HepG2 (cell line): Measurements from ENCODE around the gene MAP3K14. TPM values are rescaled to one million over a fixed set of nuclear protein-coding genes. Genes with fewer than 3 reads are reported as not detected.
A peak's percentile ranks its signal among the peaks of the same experiment; 100 is the strongest.

Experiments
- ATAC-seq: fragments of 200-7000 bp; cut with Tn5 transposase; 3 replicates; pipeline ENCODE4 v1.9.1; 2020; ENCODE audit warnings: mild to moderate bottlenecking, moderate library complexity
- BruUV-seq: library from RNA; stranded (reverse); fragments of 400-500 nt; replicated peaks from 2 replicates; lab custom pipeline; 2021; lab: Mats Ljungman, UMichigan
- CTCF ChIA-PET: fragments of 300-600 bp; formaldehyde crosslinking; extraction: SDS; loops from one replicate; lab custom pipeline; 2021; ENCODE audit warnings: low total read pairs, inconsistent platforms, low intra/inter-chr PET ratio; lab: Yijun Ruan, JAX
- POLR2A ChIA-PET: fragments of 350-600 bp; sonication (Branson Sonifier 250); formaldehyde crosslinking; loops from one replicate; lab custom pipeline; 2020; ENCODE audit warnings: antibody characterized with exemption, inconsistent platforms; lab: Yijun Ruan, JAX
- DNase-seq: peaks from one replicate; pipeline ENCODE4 v3.0.0-alpha.2; 2015; ENCODE audit warnings: low spot score
- FAIRE-seq: peaks from 3 replicates; lab custom pipeline; 2011; peaks lifted over from hg19 to GRCh38; lab: Jason Lieb, UNC
- H2AFZ ChIP-seq: one replicate; pipeline ENCODE4 v1.6.1; 2011; ENCODE audit warnings: low read length, inconsistent platforms
- H3K27ac ChIP-seq: fragments of 300-600 bp; 3 replicates; pipeline ENCODE4 v1.8.0; 2011; ENCODE audit warnings: mixed run types, mild to moderate bottlenecking, mixed read lengths, low read length, inconsistent platforms; ENCODE audit not compliant: insufficient read depth; ENCODE audit errors: extremely low read length
- H3K27me3 ChIP-seq, 2 experiments: fragments of 200-600 bp in 1 of 2; 2 replicates in 1 of 2; 3 replicates in 1 of 2; pipeline versions ENCODE4 v1.6.0 to v1.8.0; 2011; ENCODE audit warnings: low read length in 2 of 2, mild to moderate bottlenecking in 2 of 2, moderate library complexity in 2 of 2, inconsistent platforms in 1 of 2; ENCODE audit not compliant: insufficient read depth in 2 of 2, control insufficient read depth in 1 of 2
- H3K36me3 ChIP-seq, 2 experiments: fragments of 200-600 bp in 1 of 2; replicated peaks in 1 of 2; 2 replicates in 1 of 2; 3 replicates in 1 of 2; pipeline versions ENCODE4 v1.5.1 to v1.8.0; 2011; ENCODE audit warnings: low read length in 2 of 2, inconsistent platforms in 1 of 2; ENCODE audit not compliant: insufficient read depth in 2 of 2, control insufficient read depth in 1 of 2
- H3K4me1 ChIP-seq: 2 replicates; pipeline ENCODE4 v1.5.1; 2012; ENCODE audit warnings: low read length, inconsistent platforms; ENCODE audit not compliant: insufficient read depth
- H3K4me2 ChIP-seq: 2 replicates; pipeline ENCODE4 v1.6.0; 2011; ENCODE audit warnings: low read depth, low read length, inconsistent platforms
- H3K4me3 ChIP-seq, 3 experiments: fragments of 200-600 bp in 1 of 3; sonication (generic), shearing (Covaris generic) in 1 of 3; replicated peaks in 1 of 3; 2 replicates each; pipeline ENCODE4 v1.5.1; 2011 to 2016; ENCODE audit warnings: low read length in 3 of 3, inconsistent platforms in 2 of 3, low read depth in 2 of 3, mild to moderate bottlenecking in 2 of 3, control low read depth in 1 of 3, mixed read lengths in 1 of 3; ENCODE audit not compliant: insufficient read depth in 1 of 3
- H3K79me2 ChIP-seq: one replicate; pipeline ENCODE4 v1.6.1; 2011; ENCODE audit warnings: low read length, inconsistent platforms; ENCODE audit not compliant: insufficient read depth
- H3K9ac ChIP-seq: 2 replicates; pipeline ENCODE4 v1.6.0; 2011; ENCODE audit warnings: mild to moderate bottlenecking, low read depth, low read length, inconsistent platforms; ENCODE audit not compliant: insufficient read depth
- H3K9me3 ChIP-seq: 2 replicates; pipeline ENCODE4 v1.5.1; 2012; ENCODE audit warnings: mild to moderate bottlenecking, low read length
- H4K20me1 ChIP-seq: 2 replicates; pipeline ENCODE4 v1.6.0; 2011; ENCODE audit warnings: inconsistent platforms, mild to moderate bottlenecking, low read length, moderate library complexity; ENCODE audit not compliant: insufficient read depth
- AGO2 ChIP-seq: fragments of 200-400 bp; formaldehyde crosslinking; optimal IDR thresholded peaks from 2 replicates; pipeline ENCODE3; 2017; ENCODE audit warnings: mild to moderate bottlenecking, low read depth, low read length, moderate library complexity
- CBFB ChIP-seq: sonication (generic); formaldehyde crosslinking; IDR thresholded peaks from 2 replicates; pipeline ENCODE4 v1.4.0; 2020; ENCODE audit warnings: missing genetic modification reagents
- DPF2 ChIP-seq: sonication (generic); formaldehyde crosslinking; IDR thresholded peaks from 2 replicates; pipeline ENCODE4 v1.4.0; 2020; ENCODE audit warnings: mild to moderate bottlenecking, low read depth, missing genetic modification reagents, borderline replicate concordance
- PAWR ChIP-seq: sonication (generic); formaldehyde crosslinking; IDR thresholded peaks from 2 replicates; pipeline ENCODE4 v1.4.0; 2020; ENCODE audit warnings: missing genetic modification reagents, mild to moderate bottlenecking, borderline replicate concordance
- PHF21A ChIP-seq: sonication (generic); formaldehyde crosslinking; IDR thresholded peaks from 2 replicates; pipeline ENCODE4 v1.5.0; 2020; ENCODE audit warnings: mild to moderate bottlenecking, missing genetic modification reagents
- RBM39 ChIP-seq: fragments of 200-400 bp; formaldehyde crosslinking; IDR thresholded peaks from one replicate; pipeline ENCODE4 v1.6.1; 2018; ENCODE audit warnings: antibody characterized with exemption, mild to moderate bottlenecking, low read depth, low read length; ENCODE audit not compliant: poor library complexity, severe bottlenecking
- SNRNP70 ChIP-seq: fragments of 200-400 bp; formaldehyde crosslinking; IDR thresholded peaks from 2 replicates; pipeline ENCODE4 v1.6.1; 2017; ENCODE audit warnings: mild to moderate bottlenecking, low read depth, low read length, moderate library complexity
- SRSF9 ChIP-seq: fragments of 200-400 bp; formaldehyde crosslinking; IDR thresholded peaks from 2 replicates; pipeline ENCODE4 v1.6.1; 2018; ENCODE audit warnings: borderline replicate concordance, mild to moderate bottlenecking, low read depth, low read length; ENCODE audit not compliant: insufficient read depth, poor library complexity, severe bottlenecking
- ZMYM3 ChIP-seq: sonication (generic); formaldehyde crosslinking; IDR thresholded peaks from 2 replicates; pipeline ENCODE4 v1.5.1; 2020; ENCODE audit warnings: mild to moderate bottlenecking, missing genetic modification reagents
- ZNF598 ChIP-seq: sonication (generic); formaldehyde crosslinking; IDR thresholded peaks from 2 replicates; pipeline ENCODE4 v1.5.1; 2020; ENCODE audit warnings: mild to moderate bottlenecking, missing genetic modification reagents, borderline replicate concordance
- ZNF615 ChIP-seq: sonication (generic); formaldehyde crosslinking; IDR thresholded peaks from 2 replicates; pipeline ENCODE4 v1.5.0; 2020; ENCODE audit warnings: mild to moderate bottlenecking, missing genetic modification reagents, borderline replicate concordance
- ZNF629 ChIP-seq: sonication (generic); formaldehyde crosslinking; conservative IDR thresholded peaks from 2 replicates; pipeline ENCODE4 v1.5.0; 2020; ENCODE audit warnings: missing genetic modification reagents
- ZNF777 ChIP-seq: sonication (generic); formaldehyde crosslinking; IDR thresholded peaks from 2 replicates; pipeline ENCODE4 v1.4.0; 2020; ENCODE audit warnings: missing genetic modification reagents
- ZSCAN22 ChIP-seq: sonication (generic); formaldehyde crosslinking; IDR thresholded peaks from 2 replicates; pipeline ENCODE4 v1.4.0; 2020; ENCODE audit warnings: mild to moderate bottlenecking, missing genetic modification reagents
- WGBS: methylation state at CpG from one replicate; pipeline ENCODE4 v1.1.6; 2017; ENCODE audit warnings: low lambda C conversion rate; 5-methylcytosine and 5-hydroxymethylcytosine counted together
- in situ Hi-C: cut with HindIII; loops from 2 replicates; pipeline ENCODE4 v1.10.0; 2017; ENCODE audit warnings: low pct_unique_long_range_greater_than_20kb; ENCODE audit not compliant: extremely low pct_ligation_motif_present
- intact Hi-C: fragments of 100-400 bp; cut with micrococcal nuclease; formaldehyde crosslinking; loops from one replicate; pipeline ENCODE4 v1.10.0; 2022; ENCODE audit not compliant: unreplicated experiment
- polyA plus RNA-seq, 8 experiments: library from polyadenylated mRNA; depleted of rRNA in 3 of 8; stranded (reverse) in 7 of 8; unstranded in 1 of 8; fragments of >200 nt; fragmentation: Illumina TruSeq in 4 of 8; extraction: Trizol in 4 of 8; gene quantifications; 2 replicates each; pipeline versions ENCODE4 v1.2.1 to v1.2.3, GENCODE V29; 2011 to 2016; ENCODE audit warnings: low read depth in 4 of 8, missing spikeins in 1 of 8, mixed read lengths in 1 of 8; ENCODE audit not compliant: insufficient read depth in 1 of 8
- total RNA-seq, 5 experiments: library from RNA; depleted of rRNA; stranded (reverse); fragments of >200 nt; fragmentation: Illumina TruSeq; extraction: Trizol; gene quantifications; 2 replicates each; pipeline ENCODE4 v1.2.3, GENCODE V29; 2016; ENCODE audit warnings: low read depth in 1 of 5
- TF ChIP-seq, protein P1 (sequence below): sonication (generic); IDR thresholded peaks from 2 replicates; pipeline ENCODE4 v1.6.1; 2016; ENCODE audit warnings: low read depth, borderline replicate concordance
- TF ChIP-seq, protein P2 (sequence below): sonication (generic); formaldehyde crosslinking; IDR thresholded peaks from 2 replicates; pipeline ENCODE4 v1.4.0; 2020; ENCODE audit warnings: mild to moderate bottlenecking, missing genetic modification reagents
- TF ChIP-seq, protein P3 (sequence below): sonication (generic); formaldehyde crosslinking; conservative IDR thresholded peaks from 2 replicates; pipeline ENCODE4 v1.8.0; 2022; ENCODE audit warnings: mild to moderate bottlenecking, moderate library complexity, missing genetic modification reagents
- TF ChIP-seq, protein P4 (sequence below): sonication (generic); formaldehyde crosslinking; IDR thresholded peaks from 2 replicates; pipeline ENCODE4 v1.8.0; 2022; ENCODE audit warnings: missing genetic modification reagents, mild to moderate bottlenecking, borderline replicate concordance

The MAP3K14 gene
- total and polyA plus RNA-seq, 2 of the 13 experiments (the other 11 are each of a cell fraction or from before 2014, with no cell fraction given), result 2.6 TPM

DNA sequence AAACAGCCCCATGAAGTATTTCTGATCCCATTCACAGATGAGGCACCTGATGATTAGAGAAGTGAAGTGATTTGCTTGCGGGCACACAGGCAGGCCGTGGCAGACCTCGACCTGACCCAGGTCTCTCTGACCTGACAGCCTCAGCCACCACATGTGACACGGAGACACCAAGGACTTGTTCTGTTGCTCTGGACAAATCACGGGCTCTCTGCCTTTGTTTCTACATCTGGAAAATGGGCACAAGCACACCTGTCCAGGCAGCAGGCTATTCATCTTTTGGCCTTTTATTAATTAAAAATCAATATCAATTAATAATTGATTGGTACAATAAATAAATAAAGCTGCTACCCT is 3.4 kb downstream of the MAP3K14 start:
- no peak for FAIRE-seq
- Histone ChIP-seq H2AFZ (no peak overlapping the region), H3K4me1 (peaks cover 69% of the 10 kb centered on the region), H4K20me1 (no peaks in the 10 kb centered on the region), H3K36me3 (no peaks in the 10 kb centered on the region), H3K27ac (no peak overlapping the region)
- intact Hi-C loops, result loop anchor here (2.0 to 5.0 kb wide), 3 partner anchors 37 to 71 kb away; no protein-coding TSS in a partner anchor
- 86% methylated on average over 5 of the region's 5 CpGs for whole genome bisulfite sequencing
- CTCF ChIA-PET, result no interaction called here
- TF ChIP-seq ZNF777 (CRISPR knock-in tag), result 0 out of 2 replicates have a peak, but pooled peaks have one; percentile 8
- TF ChIP-seq, protein P1, sequence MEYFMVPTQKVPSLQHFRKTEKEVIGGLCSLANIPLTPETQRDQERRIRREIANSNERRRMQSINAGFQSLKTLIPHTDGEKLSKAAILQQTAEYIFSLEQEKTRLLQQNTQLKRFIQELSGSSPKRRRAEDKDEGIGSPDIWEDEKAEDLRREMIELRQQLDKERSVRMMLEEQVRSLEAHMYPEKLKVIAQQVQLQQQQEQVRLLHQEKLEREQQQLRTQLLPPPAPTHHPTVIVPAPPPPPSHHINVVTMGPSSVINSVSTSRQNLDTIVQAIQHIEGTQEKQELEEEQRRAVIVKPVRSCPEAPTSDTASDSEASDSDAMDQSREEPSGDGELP, result no peak
- TF ChIP-seq CBFB, result no peak
- 0 out of 2 replicates have a peak, but pooled peaks have one; percentile 24 for TF ChIP-seq PHF21A (CRISPR knock-in tag)
- TF ChIP-seq RBM39, result no peak
- TF ChIP-seq ZMYM3 (CRISPR knock-in tag), result peak; percentile 80
- peak; percentile 95 for TF ChIP-seq ZNF629 (CRISPR knock-in tag)
- TF ChIP-seq SRSF9, result no peak
- TF ChIP-seq DPF2 (CRISPR knock-in tag), result no peak
- TF ChIP-seq AGO2, result no peak
- TF ChIP-seq ZSCAN22 (CRISPR knock-in tag), result no peak
- TF ChIP-seq, protein P2, sequence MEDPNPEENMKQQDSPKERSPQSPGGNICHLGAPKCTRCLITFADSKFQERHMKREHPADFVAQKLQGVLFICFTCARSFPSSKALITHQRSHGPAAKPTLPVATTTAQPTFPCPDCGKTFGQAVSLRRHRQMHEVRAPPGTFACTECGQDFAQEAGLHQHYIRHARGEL (CRISPR knock-in tag), result no peak
- TF ChIP-seq, protein P3, sequence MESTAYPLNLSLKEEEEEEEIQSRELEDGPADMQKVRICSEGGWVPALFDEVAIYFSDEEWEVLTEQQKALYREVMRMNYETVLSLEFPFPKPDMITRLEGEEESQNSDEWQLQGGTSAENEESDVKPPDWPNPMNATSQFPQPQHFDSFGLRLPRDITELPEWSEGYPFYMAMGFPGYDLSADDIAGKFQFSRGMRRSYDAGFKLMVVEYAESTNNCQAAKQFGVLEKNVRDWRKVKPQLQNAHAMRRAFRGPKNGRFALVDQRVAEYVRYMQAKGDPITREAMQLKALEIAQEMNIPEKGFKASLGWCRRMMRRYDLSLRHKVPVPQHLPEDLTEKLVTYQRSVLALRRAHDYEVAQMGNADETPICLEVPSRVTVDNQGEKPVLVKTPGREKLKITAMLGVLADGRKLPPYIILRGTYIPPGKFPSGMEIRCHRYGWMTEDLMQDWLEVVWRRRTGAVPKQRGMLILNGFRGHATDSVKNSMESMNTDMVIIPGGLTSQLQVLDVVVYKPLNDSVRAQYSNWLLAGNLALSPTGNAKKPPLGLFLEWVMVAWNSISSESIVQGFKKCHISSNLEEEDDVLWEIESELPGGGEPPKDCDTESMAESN (CRISPR knock-in tag), result no peak
- TF ChIP-seq, protein P4, sequence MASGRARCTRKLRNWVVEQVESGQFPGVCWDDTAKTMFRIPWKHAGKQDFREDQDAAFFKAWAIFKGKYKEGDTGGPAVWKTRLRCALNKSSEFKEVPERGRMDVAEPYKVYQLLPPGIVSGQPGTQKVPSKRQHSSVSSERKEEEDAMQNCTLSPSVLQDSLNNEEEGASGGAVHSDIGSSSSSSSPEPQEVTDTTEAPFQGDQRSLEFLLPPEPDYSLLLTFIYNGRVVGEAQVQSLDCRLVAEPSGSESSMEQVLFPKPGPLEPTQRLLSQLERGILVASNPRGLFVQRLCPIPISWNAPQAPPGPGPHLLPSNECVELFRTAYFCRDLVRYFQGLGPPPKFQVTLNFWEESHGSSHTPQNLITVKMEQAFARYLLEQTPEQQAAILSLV (CRISPR knock-in tag), result no peak
- no peak for TF ChIP-seq PAWR (CRISPR knock-in tag)
- no peak for TF ChIP-seq ZNF615
- no peak for TF ChIP-seq ZNF598 (CRISPR knock-in tag)
- no peak for TF ChIP-seq SNRNP70
- TF ChIP-seq, all 625 proteins: peak for 4
- peak overlapping the region; percentile 46; the same call in 1 of the 2 replicates for H3K9ac ChIP-seq
- BruUV-seq, result no TSS peak
- H3K4me2 ChIP-seq, result peak overlapping the region; percentile 75
- in situ Hi-C loops, result no loop called here
- peaks cover 0 to under 1% of the 10 kb centered on the region in 2 experiments; a peak in 1 of 5 replicates for H3K27me3 ChIP-seq
- H3K9me3 ChIP-seq, result no peaks in the 10 kb centered on the region
- H3K4me3 ChIP-seq, result no peak overlapping the region
- H3K79me2 ChIP-seq, result peaks cover 62% of the 10 kb centered on the region
- DNase-seq (no peak), ATAC-seq (no peak)
- POLR2A ChIA-PET, result interaction anchor here (2.0 to 4.6 kb wide), 3 partner anchors 20 to 58 kb away, joined by 18 to 28 read pairs (median 28); no protein-coding TSS in a partner anchor
